ENCODE data around the gene SYNGR2.

The SYNGR2 gene

GRCh38 chr17:78208486-78208885 lies 40.1 kb downstream of the SYNGR2 start:
- DNase-seq (ENCODE audit: low read depth): no peak
- no peak for TF ChIP-seq CTCF (conservative IDR thresholded peaks at IDR 0.05; ENCODE audit: low read depth, low read length)
- H3K4me3 ChIP-seq (ENCODE audit: low read depth, low read length): no peak overlapping the region

- DNase-seq (ENCODE audit: low read depth): no peak
- no peak for TF ChIP-seq CTCF (conservative IDR thresholded peaks at IDR 0.05; ENCODE audit: low read depth, low read length)
- H3K4me3 ChIP-seq (ENCODE audit: low read depth, low read length): no peak overlapping the region
These were observed 41.7 kb downstream of the SYNGR2 start for GRCh38 chr17:78210111-78210510.

GRCh38 chr17:78211032-78211431 lies 42.7 kb downstream of the SYNGR2 start:
- H3K4me3 ChIP-seq (ENCODE audit: low read depth, low read length): no peak overlapping the region
- TF ChIP-seq CTCF (conservative IDR thresholded peaks at IDR 0.05; ENCODE audit: low read depth, low read length): no peak
- DNase-seq (ENCODE audit: low read depth): no peak

GRCh38 chr17:78214016-78214705 lies 45.8 kb downstream of the SYNGR2 start, which contains the start of gene BIRC5:
TSS of gene BIRC5 (plus strand) at chr17:78214253. CDS start at chr17:78214317, 64 bp downstream.
- peak; percentile 85 for DNase-seq (ENCODE audit: low read depth)
- no peak for TF ChIP-seq CTCF (conservative IDR thresholded peaks at IDR 0.05; ENCODE audit: low read depth, low read length)
- H3K4me3 ChIP-seq (ENCODE audit: low read depth, low read length): peak within 1 kb of the TSS; percentile 74

GRCh38 chr17:78214706-78215061 lies 46.3 kb downstream of the SYNGR2 start:
- TF ChIP-seq CTCF (conservative IDR thresholded peaks at IDR 0.05; ENCODE audit: low read depth, low read length): no peak
- H3K4me3 ChIP-seq (ENCODE audit: low read depth, low read length): peak overlapping the region; percentile 74
- no peak for DNase-seq (ENCODE audit: low read depth)

GRCh38 chr17:78219396-78220150 lies 51.2 kb downstream of the SYNGR2 start:
- no peak for DNase-seq (ENCODE audit: low read depth)
- H3K4me3 ChIP-seq (ENCODE audit: low read depth, low read length): no peak overlapping the region
- no peak for TF ChIP-seq CTCF (conservative IDR thresholded peaks at IDR 0.05; ENCODE audit: low read depth, low read length)

Measured in choroid plexus epithelial cell (primary cell).